HG03354 (cell line): ENCODE measurements around the gene MICALL1.
"Not testable (repeated sequence)": the region's sequence is repeated elsewhere in the genome, so short reads cannot be mapped to it uniquely, and the experiment has no call there.

Experiments
- ATAC-seq: cut with Tn5 transposase; IDR thresholded peaks from one replicate; pipeline ENCODE4 v1.9.1; 2021; ENCODE audit warnings: mild to moderate bottlenecking; ENCODE audit not compliant: unreplicated experiment, poor library complexity, severe bottlenecking

Gene MICALL1

DNA sequence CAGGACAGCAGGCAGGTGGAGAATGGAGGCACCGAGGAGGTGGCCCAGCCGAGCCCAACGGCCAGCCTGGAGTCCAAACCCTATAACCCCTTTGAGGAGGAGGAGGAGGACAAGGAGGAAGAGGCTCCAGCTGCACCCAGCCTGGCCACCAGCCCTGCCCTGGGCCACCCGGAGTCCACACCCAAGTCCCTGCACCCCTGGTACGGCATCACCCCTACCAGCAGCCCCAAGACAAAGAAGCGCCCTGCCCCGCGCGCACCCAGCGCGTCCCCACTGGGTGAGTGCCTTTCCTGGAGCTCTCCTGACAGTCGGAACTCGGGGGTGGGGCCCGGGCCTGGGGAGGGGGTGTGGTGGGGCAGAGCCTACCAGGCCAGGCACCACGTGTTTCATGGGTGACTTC is 19.7 kb downstream of the MICALL1 start:
- ATAC-seq = no peak

- ATAC-seq = no peak
Observed at GRCh38 chr22:37926358-37926757, 20.3 kb downstream of the MICALL1 start.

DNA sequence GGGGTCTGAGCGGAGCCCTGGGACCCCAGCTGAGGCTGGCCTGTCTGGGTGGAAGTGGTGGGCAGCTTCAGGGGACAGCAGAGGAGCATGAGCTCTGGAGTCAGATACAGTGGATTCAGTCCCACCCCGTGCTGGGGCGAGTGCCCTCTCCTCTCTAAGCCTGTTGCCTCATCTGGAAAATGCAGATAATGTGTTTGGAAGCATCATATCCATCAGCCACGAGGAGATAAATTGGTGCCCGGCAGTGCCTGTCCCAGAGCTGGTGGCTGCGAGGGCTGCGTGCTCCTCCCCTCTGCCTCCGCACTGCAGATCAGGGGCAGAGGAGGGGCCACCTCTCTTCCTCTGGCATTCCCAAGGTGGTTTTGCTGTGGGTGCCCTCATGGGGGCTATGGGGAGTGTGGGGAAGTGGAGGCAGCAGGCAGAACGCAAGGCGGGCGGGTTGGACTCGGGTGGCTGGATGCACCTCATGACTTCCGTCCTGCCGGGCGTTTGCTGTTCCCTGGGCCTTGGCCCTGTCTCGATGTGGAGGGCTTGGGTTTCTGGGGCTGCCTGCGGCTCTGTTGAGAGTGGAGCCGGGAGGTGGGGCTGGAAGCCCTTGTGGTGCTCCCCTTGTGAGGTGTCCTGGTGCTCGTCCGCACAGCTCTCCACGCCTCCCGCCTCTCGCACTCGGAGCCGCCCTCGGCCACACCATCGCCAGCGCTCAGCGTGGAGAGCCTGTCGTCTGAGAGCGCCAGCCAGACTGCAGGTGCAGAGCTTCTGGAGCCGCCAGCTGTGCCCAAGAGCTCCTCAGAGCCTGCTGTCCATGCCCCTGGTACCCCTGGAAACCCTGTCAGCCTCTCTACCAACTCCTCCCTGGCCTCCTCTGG is 20.9 kb downstream of the MICALL1 start:
- ATAC-seq = no peak

GRCh38 chr22:37927637-37927936 is 21.5 kb downstream of the MICALL1 start:
- ATAC-seq = no peak

- no peak for ATAC-seq
Observed at GRCh38 chr22:37929390-37929789, 23.3 kb downstream of the MICALL1 start.

DNA sequence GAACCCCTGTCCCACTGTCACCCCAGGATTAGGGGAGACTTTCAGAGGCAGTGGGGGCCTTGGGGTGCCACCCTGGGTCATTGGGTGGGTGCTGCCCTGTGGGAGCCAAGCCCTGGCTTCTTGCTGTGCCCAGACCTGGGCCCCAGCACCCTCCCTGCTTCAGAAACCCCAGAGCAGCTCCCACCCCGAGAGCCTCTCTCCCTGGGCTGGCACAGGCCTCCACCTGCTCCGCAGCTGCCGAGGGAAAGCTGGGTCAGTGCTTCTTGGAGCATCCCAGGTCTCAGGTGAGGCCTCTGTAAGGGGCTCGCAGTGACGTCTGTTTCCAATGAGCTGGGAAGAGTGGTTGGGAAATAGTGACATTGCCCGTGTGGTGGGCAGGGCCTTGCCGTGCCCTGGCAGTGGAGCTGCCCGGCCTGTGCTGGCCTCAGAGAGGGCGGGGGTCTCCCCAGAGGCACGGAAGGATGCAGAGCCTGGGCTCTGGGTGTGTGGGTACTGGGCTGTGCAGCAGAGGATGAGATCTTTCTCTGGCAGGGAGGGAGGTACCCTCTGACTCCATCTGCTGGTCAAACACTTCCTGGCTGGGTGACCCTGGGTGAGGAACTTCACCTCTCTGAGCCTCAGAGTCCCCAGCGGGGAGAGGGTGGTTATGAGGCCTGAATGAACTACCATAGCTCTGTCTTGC is 24.3 kb downstream of the MICALL1 start:
- ATAC-seq = no peak

DNA sequence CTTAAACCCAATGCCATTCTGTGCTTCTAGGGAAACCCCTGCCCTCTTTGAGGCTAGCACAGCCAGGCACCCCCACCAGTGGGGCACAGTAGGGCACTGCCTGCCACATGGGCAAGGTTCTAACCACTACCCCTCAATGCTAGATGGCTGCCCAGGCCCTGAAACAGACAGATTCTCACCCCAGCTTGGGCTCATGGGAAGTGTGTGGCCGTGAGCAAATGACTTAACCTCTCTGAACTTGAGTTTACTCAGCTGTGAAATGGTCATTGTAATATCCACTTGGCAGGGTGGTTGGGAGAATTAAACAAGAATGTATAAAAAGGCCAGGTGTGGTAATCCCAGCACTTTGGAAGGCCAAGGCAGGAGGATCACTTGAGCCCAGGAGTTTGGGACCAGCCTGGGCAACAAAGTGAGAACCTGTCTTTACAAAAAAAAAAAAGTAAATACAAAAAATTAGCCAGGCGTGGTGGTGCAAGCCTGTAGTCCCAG is 24.9 kb downstream of the MICALL1 start:
- no peak for ATAC-seq

GRCh38 chr22:37931893-37932389 is 25.8 kb downstream of the MICALL1 start:
- ATAC-seq = no peak

GRCh38 chr22:37932401-37932800 is 26.3 kb downstream of the MICALL1 start:
- ATAC-seq = no peak

DNA sequence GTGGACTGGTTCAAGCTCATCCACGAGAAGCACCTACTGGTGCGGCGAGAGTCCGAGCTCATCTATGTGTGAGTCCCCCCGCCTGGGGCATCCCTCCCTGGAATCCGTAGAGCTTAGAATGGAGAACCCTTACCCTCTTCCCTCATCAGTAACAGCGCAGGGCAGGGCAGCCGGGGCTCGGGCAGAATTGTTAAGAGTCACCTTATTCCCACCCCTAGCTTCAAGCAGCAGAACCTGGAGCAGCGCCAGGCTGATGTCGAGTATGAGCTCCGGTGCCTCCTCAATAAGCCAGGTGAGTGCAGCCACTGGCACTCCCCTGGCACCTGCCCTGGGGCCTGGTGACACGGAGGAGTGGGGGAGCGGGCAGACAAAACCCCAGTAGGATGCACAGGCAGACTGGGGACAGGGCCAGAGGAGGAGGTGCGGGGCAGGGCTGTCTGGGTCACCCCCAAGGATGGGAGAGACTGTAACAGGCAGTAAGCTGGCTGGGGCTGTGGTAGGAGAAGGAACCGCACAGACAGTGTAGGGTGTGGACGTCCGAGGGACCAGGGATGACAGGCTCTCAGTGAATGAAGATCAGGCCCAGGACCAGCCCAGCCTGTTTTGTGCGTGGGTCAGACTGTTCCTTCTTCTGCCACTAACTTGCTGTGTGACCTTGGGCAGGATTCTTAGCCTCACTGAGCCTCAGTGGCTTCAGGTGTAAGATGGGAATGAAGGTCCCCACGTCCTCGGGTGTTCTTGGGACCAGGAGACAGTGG is 26.9 kb downstream of the MICALL1 start:
- ATAC-seq = no peak

DNA sequence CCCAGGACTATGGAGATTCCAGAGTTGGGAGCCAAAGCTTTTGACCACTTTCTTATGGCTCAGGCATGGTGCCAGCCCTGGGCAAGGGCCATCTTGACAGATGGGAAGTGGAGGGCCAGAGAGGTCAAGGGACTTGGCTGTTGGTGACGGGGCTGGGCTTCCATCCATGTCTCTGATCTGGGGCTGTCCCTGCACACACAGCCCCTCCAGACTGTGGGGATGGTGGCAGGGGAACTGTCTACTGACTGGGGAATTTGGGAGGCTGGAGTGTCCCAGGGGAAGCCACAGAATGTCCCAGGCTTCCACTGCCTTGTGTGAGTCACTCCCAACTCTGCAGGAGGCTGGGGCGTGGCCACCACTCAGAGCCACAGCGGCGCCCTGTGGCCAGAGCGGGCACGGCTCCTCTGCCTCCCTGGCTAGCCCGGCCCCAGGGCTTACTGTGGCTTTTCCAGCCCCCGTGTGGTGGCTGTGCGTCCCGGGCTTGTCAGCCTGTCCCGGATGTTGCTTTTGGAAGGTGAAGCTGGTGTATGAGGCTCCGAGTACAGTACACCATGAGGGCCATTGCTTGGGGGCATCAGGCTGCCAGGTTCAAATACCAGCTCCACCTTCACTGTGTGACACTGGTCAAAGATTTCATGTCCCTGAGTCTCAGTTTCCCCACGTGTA is 27.7 kb downstream of the MICALL1 start:
- ATAC-seq = peak; percentile 81

DNA sequence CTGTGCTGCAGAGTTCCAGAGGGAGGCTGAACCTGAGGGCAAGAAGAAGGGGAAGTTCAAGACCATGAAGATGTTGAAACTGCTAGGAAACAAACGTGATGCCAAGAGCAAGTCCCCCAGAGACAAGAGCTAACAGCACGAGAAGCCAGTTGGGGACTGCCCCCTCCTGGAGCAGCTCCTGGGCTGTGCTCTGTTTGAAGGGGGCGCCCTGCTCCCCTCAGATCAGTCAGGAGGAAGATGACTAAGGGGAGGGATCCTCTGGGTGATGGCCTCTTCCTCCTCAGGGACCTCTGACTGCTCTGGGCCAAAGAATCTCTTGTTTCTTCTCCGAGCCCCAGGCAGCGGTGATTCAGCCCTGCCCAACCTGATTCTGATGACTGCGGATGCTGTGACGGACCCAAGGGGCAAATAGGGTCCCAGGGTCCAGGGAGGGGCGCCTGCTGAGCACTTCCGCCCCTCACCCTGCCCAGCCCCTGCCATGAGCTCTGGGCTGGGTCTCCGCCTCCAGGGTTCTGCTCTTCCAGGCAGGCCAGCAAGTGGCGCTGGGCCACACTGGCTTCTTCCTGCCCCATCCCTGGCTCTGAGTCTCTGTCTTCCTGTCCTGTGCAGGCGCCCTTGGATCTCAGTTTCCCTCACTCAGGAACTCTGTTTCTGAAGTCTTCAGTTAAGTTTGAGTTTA is 34.7 kb downstream of the MICALL1 start:
- ATAC-seq = no peak

GRCh38 chr22:37942133-37942532 is 36.0 kb downstream of the MICALL1 start:
- ATAC-seq = no peak

DNA sequence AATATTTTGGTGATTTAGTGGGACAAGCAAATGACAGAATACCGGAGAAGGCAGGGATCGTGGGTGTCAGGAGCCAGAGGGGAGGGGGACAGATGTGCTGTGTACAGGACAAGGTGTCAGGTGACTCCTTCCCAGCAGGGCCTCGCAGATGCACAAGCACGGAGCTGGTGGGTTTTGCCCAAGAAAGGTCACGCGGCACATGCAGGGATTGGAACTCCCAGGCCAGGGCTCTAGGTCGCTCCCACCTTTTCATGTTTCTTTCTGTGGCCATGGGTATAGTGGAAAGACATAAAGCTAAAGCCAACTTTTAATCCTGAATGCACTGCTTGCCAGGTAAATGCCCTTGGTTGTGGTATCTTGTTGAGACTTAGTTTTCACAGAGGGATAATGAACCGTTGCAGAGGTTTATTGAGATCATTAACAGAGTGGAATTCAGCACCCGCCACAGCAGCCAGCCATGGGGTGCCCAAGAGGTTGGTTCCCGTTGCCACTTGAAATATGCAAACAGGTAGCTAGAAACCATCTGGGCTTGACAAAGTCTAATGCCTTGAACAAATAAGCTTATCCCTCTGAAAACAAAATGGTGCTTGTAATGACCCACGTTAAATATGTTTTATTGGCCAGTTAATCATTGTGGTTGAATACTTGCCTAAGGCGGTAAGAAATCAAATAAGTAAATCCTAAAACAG is 37.2 kb downstream of the MICALL1 start:
- ATAC-seq = no peak

DNA sequence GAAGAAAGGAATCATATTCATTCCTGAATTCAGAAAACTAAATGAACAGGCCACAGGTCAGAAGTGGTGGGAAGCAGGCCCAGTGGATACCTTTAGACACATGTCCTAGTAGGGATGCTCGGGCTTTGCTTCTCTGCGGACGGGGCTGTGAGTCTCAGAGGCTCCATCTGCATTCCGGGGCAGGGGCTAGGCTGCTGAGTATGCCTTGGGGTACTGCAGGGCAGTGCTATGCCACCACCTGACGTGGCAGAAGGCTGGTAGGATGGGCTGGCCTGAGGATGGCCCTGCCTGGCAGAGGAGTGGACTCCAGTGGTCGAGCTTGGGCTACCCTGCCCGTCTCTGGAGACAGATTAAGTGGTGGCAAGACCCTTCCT is 37.7 kb downstream of the MICALL1 start:
- no peak for ATAC-seq

DNA sequence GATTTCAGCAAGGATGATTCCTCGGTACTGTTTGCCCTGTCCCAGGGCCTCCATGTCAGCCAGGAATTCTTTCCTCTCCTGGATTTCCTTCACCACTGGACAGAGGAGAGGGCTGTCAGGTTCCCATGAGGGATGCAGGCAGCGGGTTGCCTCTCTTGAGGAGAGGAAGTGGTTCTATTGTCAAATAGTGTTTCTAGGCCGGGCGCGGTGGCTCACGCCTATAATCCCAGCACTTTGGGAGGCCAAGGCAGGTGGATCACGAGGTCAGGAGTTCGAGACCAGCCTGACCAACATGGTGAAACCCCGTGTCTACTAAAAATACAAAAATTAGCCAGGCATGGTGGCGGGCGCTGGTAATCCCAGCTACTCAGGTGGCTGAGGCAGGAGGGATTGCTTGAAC is 38.3 kb downstream of the MICALL1 start:
- ATAC-seq = not testable (repeated sequence)

DNA sequence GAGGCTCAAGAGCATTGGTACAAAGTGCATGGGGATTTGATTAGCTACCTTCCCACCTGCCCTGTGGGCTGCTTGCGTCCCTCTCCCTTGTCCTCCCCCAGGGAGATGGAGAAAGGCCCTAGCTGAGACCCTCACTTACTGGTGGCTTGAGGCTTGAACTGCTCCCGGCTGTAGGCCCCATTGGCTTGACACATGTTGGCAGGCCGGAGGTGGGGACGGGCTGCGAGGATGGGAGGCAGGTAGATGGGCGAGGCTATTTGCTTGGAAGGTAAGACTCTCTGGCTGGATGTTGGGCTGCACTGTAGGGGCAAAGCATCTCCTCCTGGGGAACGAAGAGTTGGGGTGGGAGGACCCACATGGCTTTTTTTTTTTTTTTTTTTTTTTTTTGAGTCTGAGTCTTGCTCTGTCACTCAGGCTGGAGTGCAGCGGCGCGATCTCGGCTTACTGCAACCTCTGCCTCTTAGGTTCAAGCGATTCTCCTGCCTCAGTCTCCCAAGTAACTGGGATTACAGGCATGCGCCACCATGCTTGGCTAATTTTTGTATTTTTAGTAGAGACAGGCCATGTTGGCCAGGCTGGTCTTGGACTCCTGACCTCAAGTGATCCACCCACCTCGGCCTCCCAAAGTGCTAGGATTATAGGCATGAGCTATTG is 41.2 kb downstream of the MICALL1 start:
- not testable (repeated sequence) for ATAC-seq

- no peak for ATAC-seq
Observed at GRCh38 chr22:37951305-37951704, 45.2 kb downstream of the MICALL1 start.
